GM23338 (cell line): ENCODE data around the gene KLK1.

ENCODE experiments used
- CREB1 ChIP-seq: fragments of 250-450 bp; sonication (Bioruptor Pico); IDR thresholded peaks from 2 replicates; pipeline ENCODE4 v1.5.0; 2020; ENCODE audit warnings: low read depth, mild to moderate bottlenecking, moderate library complexity
- CTCF ChIP-seq, 2 experiments: fragments of 200-600 bp in 1 of 2; sonication (generic) in 1 of 2; conservative IDR thresholded peaks; 2 replicates each; pipeline versions ENCODE4 v1.5.1 to v1.6.1; 2016 to 2017; ENCODE audit warnings: antibody characterized with exemption in 2 of 2, low read depth in 2 of 2, mild to moderate bottlenecking in 2 of 2, moderate library complexity in 1 of 2
- ETS1 ChIP-seq: IDR thresholded peaks from 2 replicates; pipeline ENCODE4 v1.6.1; 2016; ENCODE audit warnings: antibody characterized with exemption
- EZH2 ChIP-seq: fragments of 200-600 bp; sonication (generic); IDR thresholded peaks from one replicate; pipeline ENCODE4 v1.8.0; 2017; ENCODE audit warnings: antibody characterized with exemption, mild to moderate bottlenecking, low read depth; ENCODE audit not compliant: unreplicated experiment
- EZH2phosphoT487 ChIP-seq: fragments of 200-600 bp; sonication (generic); IDR thresholded peaks from one replicate; pipeline ENCODE4 v1.8.1; 2018; ENCODE audit warnings: antibody characterized with exemption; ENCODE audit not compliant: unreplicated experiment
- JUNB ChIP-seq: IDR thresholded peaks from one replicate; pipeline ENCODE4 v1.6.1; 2016; ENCODE audit warnings: antibody characterized with exemption; ENCODE audit not compliant: unreplicated experiment
- NANOG ChIP-seq: IDR thresholded peaks from 2 replicates; pipeline ENCODE4 v1.6.1; 2016; ENCODE audit warnings: antibody characterized with exemption, borderline replicate concordance
- POLR2AphosphoS5 ChIP-seq: IDR thresholded peaks from 2 replicates; pipeline ENCODE4 v1.6.1; 2016; ENCODE audit warnings: antibody characterized with exemption, low read depth
- REST ChIP-seq: IDR thresholded peaks from one replicate; pipeline ENCODE4 v1.6.1; 2018; ENCODE audit warnings: antibody characterized with exemption; ENCODE audit not compliant: unreplicated experiment
- STAT1 ChIP-seq: IDR thresholded peaks from one replicate; pipeline ENCODE4 v1.6.1; 2016; ENCODE audit warnings: antibody characterized with exemption; ENCODE audit not compliant: unreplicated experiment
- ZNF114 ChIP-seq: fragments of 250-450 bp; sonication (Bioruptor Pico); IDR thresholded peaks from 2 replicates; pipeline ENCODE4 v1.5.0; 2020; ENCODE audit warnings: mild to moderate bottlenecking, moderate library complexity
- ZNF331 ChIP-seq: fragments of 250-450 bp; sonication (Bioruptor Pico); IDR thresholded peaks from 2 replicates; pipeline ENCODE4 v1.5.0; 2020; ENCODE audit warnings: low read depth, mild to moderate bottlenecking, moderate library complexity
- ZNF462 ChIP-seq: fragments of 250-450 bp; sonication (Bioruptor Pico); IDR thresholded peaks from 2 replicates; pipeline ENCODE4 v1.5.0; 2020; ENCODE audit warnings: mild to moderate bottlenecking, moderate library complexity

- TF ChIP-seq CTCF (conservative IDR thresholded peaks at IDR 0.05; ENCODE audit: low read depth in 2 of 2) (no peak), POLR2AphosphoS5 (no peak), EZH2phosphoT487 (no peak), EZH2 (no peak), REST (no peak), CREB1 (CRISPR knock-in tag) (no peak), ZNF114 (no peak), STAT1 (no peak), JUNB (no peak), ZNF462 (CRISPR knock-in tag) (no peak), NANOG (no peak), ETS1 (no peak), ZNF331 (CRISPR knock-in tag) (no peak)
These were observed 31.9 kb downstream of the KLK1 start for GRCh38 chr19:50791594-50792271.
